HL-60/S4 treated with retinoic acid at 250 ng/mL for 4 days and 3 days (cell line): ENCODE data around the gene C11orf58.

Experiments
- in situ Hi-C: fragments of 300-500 bp; cut with MboI; formaldehyde crosslinking; loops from 2 replicates; pipeline ENCODE4 v1.7.0; 2022; ENCODE audit warnings: low sequenced_read_pairs

The C11orf58 gene

GRCh38 chr11:16799890-16800289 lies 61.4 kb downstream of the C11orf58 start:
- in situ Hi-C loops, result no loop called here

GRCh38 chr11:16800382-16800781 lies 61.9 kb downstream of the C11orf58 start:
- in situ Hi-C loops, result no loop called here

DNA sequence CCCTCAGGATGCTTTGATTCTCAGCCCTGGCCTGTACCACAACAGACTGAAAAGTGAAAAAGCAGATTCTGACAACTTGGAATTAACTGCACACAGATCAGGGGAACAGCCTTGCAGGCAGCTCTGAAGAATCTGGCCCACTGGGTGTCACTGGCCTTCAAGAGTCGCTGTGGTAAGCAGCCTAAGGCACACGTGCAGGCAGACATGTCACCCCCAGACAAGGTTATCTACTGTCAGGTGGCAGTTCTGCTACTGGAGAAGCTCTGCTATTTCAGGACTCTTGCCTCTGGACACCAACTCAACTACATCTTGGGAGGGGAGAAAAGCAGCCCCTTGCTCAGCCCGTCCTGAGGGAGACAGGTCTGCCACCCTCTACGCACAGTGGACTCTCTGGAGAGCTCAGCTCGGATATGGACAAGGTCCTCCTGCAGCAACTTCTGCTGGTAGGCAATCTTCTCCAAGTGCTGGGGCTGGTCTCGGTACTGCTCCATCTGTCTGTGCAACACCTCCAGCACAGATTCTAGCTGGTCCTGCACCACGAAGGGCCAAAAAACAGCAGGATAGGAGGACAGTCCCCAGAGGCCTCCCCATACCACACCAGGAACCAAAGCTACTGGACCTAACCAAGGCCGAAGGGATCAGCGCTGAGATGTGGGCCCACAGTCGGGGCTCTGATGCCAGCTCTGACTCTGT lies 63.0 kb downstream of the C11orf58 start:
- in situ Hi-C loops, result no loop called here

DNA sequence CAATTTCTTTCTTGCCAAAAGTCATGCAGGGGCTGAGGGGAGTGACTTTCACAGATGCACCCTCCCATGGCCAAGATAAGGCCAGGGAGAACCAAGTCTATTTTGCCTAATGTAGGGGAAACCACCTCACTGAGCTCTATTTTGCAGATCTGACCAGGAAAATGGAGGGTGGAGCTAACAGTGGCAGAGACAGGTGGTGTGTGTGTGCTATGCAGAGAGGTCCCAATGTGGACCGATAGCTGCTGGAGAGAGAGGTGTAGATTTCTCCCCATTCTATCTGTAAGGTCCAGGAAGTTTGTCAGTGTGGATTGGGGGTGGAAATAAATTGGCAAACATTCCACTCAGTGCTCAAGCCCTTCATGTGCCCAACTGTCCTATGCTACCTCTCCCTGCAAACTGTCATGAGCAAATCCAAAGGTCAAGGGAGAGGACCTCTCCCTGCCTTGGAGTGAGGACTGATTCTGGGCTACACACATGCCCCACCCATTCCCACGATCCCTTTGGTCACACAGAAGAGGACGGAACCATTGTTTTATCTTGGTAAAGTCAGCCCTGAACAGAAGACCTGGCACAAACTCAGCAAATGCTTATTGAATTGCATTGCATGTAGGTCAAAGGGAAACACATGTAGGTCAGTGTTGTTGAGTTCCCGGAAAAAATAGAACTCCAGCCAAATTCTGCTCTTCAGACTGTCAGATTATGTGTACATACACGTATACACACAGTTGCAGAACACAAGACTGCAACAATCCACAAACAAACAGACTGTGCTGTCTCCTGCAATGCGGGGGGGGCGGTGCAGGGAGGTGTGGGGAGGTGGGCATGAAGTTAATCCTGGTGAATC lies 65.9 kb downstream of the C11orf58 start:
- in situ Hi-C loops, result no loop called here

DNA sequence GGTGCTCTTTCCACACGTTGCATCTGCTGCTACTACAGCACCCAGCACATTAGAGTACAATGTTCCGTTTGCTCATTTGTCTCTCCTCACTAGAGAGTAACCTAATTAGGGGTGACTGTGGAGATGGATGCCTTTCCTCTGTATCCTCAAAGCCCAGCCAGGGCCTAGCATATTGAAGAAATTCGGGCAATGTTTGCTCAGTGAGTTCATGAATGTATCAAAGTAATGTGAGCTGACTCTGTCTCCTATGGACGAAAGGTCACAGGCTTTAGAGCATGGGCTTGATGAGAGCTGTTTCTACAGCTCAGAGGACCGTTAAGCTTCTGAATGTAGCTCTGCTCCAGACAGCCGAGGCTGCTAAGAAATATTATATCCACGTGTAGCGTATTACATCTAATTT lies 67.5 kb downstream of the C11orf58 start:
- in situ Hi-C loops, result no loop called here

GRCh38 chr11:16806791-16807190 lies 68.3 kb downstream of the C11orf58 start:
- in situ Hi-C loops, result no loop called here

DNA sequence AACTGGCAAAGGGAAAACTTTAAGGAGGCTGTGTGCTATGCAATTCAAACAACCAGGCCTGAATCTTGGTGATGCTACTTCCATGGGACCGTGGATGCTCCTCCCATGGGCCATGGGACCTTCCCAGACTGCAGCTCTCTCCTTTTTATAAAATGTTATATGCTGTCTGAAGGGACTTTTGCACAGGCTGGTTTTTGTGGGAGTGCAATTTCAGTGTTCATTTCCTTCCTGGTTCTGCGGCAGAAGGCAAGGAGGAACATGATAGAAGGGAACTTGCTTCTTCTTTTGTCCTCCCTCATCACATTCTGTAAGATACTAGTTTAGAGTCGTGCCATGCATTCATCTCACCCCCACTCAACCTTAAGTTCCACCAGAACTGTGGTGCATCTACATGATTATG lies 68.9 kb downstream of the C11orf58 start:
- in situ Hi-C loops, result no loop called here
